HepG2 (cell line): ENCODE data around the gene GPN2. TPM values are rescaled to one million over a fixed set of nuclear protein-coding genes. Genes with fewer than 3 reads are reported as not detected.

Source experiments
- ETV5 ChIP-seq: IDR thresholded peaks from 2 replicates; pipeline ENCODE4 v1.6.1; 2018; ENCODE audit warnings: missing biosample characterization, missing genetic modification reagents, inconsistent platforms, borderline replicate concordance
- FOXJ3 ChIP-seq: sonication (generic); formaldehyde crosslinking; IDR thresholded peaks from 2 replicates; pipeline ENCODE4 v1.4.0; 2020; ENCODE audit warnings: missing genetic modification reagents, mild to moderate bottlenecking, borderline replicate concordance
- FOXM1 ChIP-seq: sonication (generic); formaldehyde crosslinking; IDR thresholded peaks from 2 replicates; pipeline ENCODE4 v1.5.0; 2020; ENCODE audit warnings: missing genetic modification reagents
- HDAC6 ChIP-seq: fragments of 200-600 bp; sonication (generic); IDR thresholded peaks from 2 replicates; pipeline ENCODE4 v1.7.0; 2017; ENCODE audit warnings: mild to moderate bottlenecking, antibody characterized with exemption, low read length, low read depth
- HMGXB4 ChIP-seq, 2 experiments: sonication (generic) in 1 of 2; formaldehyde crosslinking in 1 of 2; IDR thresholded peaks; 2 replicates each; pipeline versions ENCODE4 v1.4.0 to v1.6.1; 2018 to 2020; ENCODE audit warnings: missing genetic modification reagents in 2 of 2, borderline replicate concordance in 1 of 2, low read depth in 1 of 2, mild to moderate bottlenecking in 1 of 2, missing biosample characterization in 1 of 2
- HOXA9 ChIP-seq: sonication (generic); formaldehyde crosslinking; IDR thresholded peaks from 2 replicates; pipeline ENCODE4 v1.8.1; 2022; ENCODE audit warnings: missing genetic modification reagents, mild to moderate bottlenecking, moderate library complexity, borderline replicate concordance
- IRF9 ChIP-seq: sonication (generic); formaldehyde crosslinking; IDR thresholded peaks from 2 replicates; pipeline ENCODE4 v1.8.0; 2022; ENCODE audit warnings: missing genetic modification reagents, mild to moderate bottlenecking, borderline replicate concordance
- MAFK ChIP-seq, 2 experiments: IDR thresholded peaks in 1 of 2; conservative IDR thresholded peaks in 1 of 2; 2 replicates each; pipeline ENCODE4 v1.6.1; 2011; ENCODE audit warnings: improper control_type of control experiment in 2 of 2, low read length in 2 of 2
- NCOR1 ChIP-seq: fragments of 200-600 bp; sonication (generic); IDR thresholded peaks from 2 replicates; pipeline ENCODE4 v1.7.0; 2017; ENCODE audit warnings: antibody characterized with exemption, low read length, borderline replicate concordance
- RBM39 ChIP-seq: fragments of 200-400 bp; formaldehyde crosslinking; IDR thresholded peaks from one replicate; pipeline ENCODE4 v1.6.1; 2018; ENCODE audit warnings: antibody characterized with exemption, mild to moderate bottlenecking, low read depth, low read length; ENCODE audit not compliant: poor library complexity, severe bottlenecking
- SALL1 ChIP-seq: sonication (generic); formaldehyde crosslinking; IDR thresholded peaks from 2 replicates; pipeline ENCODE4 v1.8.0; 2022; ENCODE audit warnings: mild to moderate bottlenecking, missing genetic modification reagents
- SMC3 ChIP-seq: IDR thresholded peaks from 2 replicates; pipeline ENCODE4 v1.6.1; 2011; ENCODE audit warnings: low read length, improper control_type of control experiment
- XRCC5 ChIP-seq: fragments of 200-400 bp; formaldehyde crosslinking; optimal IDR thresholded peaks from 2 replicates; pipeline ENCODE3; 2017; ENCODE audit warnings: mild to moderate bottlenecking, low read length
- ZNF574 ChIP-seq: sonication (generic); formaldehyde crosslinking; IDR thresholded peaks from 2 replicates; pipeline ENCODE4 v1.4.0; 2020; ENCODE audit warnings: missing genetic modification reagents
- ZNF614 ChIP-seq: IDR thresholded peaks from 2 replicates; pipeline ENCODE4 v1.6.1; 2018; ENCODE audit warnings: missing biosample characterization, missing genetic modification reagents, inconsistent platforms, borderline replicate concordance
- ZNF646 ChIP-seq: sonication (generic); formaldehyde crosslinking; IDR thresholded peaks from 2 replicates; pipeline ENCODE4 v1.9.0; 2021; ENCODE audit warnings: mild to moderate bottlenecking, missing genetic modification reagents
- ZNF782 ChIP-seq: sonication (generic); formaldehyde crosslinking; IDR thresholded peaks from 2 replicates; pipeline ENCODE4 v1.4.0; 2020; ENCODE audit warnings: missing genetic modification reagents, mild to moderate bottlenecking, borderline replicate concordance
- polyA plus RNA-seq, 8 experiments: library from polyadenylated mRNA; depleted of rRNA in 3 of 8; stranded (reverse) in 7 of 8; unstranded in 1 of 8; fragments of >200 nt; fragmentation: Illumina TruSeq in 4 of 8; extraction: Trizol in 4 of 8; gene quantifications; 2 replicates each; pipeline versions ENCODE4 v1.2.1 to v1.2.3, GENCODE V29; 2011 to 2016; ENCODE audit warnings: low read depth in 4 of 8, missing spikeins in 1 of 8, mixed read lengths in 1 of 8; ENCODE audit not compliant: insufficient read depth in 1 of 8
- total RNA-seq, 5 experiments: library from RNA; depleted of rRNA; stranded (reverse); fragments of >200 nt; fragmentation: Illumina TruSeq; extraction: Trizol; gene quantifications; 2 replicates each; pipeline ENCODE4 v1.2.3, GENCODE V29; 2016; ENCODE audit warnings: low read depth in 1 of 5

GPN2 gene
- total and polyA plus RNA-seq, 2 of the 13 experiments (the other 11 are each of a cell fraction or from before 2014, with no cell fraction given) = 19.3 to 38.9 TPM

GRCh38 chr1:26853156-26853555, 36.9 kb downstream of the GPN2 start (continued):
- TF ChIP-seq SMC3 (peak; percentile 92), HOXA9 (CRISPR knock-in tag) (no peak), MAFK (conservative IDR thresholded peaks at IDR 0.05 in 1 of 2, IDR thresholded peaks at IDR 0.05 in 1 of 2; ENCODE audit: low read length in 2 of 2) (0 out of 4 replicates have a peak, but pooled peaks of 1 of the 2 experiments have one; percentile 13), XRCC5 (peak; percentile 85), FOXJ3 (CRISPR knock-in tag) (no peak), ZNF614 (CRISPR knock-in tag) (peak; percentile 26; the same call in 1 of the 2 replicates), IRF9 (CRISPR knock-in tag) (0 out of 2 replicates have a peak, but pooled peaks have one; percentile 26), FOXM1 (CRISPR knock-in tag) (no peak), RBM39 (no peak), ZNF782 (no peak), ETV5 (CRISPR knock-in tag) (no peak), SALL1 (CRISPR knock-in tag) (peak; percentile 31; the same call in 1 of the 2 replicates), NCOR1 (no peak), ZNF646 (no peak), HDAC6 (no peak), ZNF574 (CRISPR knock-in tag) (peak; percentile 26; the same call in 1 of the 2 replicates), HMGXB4 (CRISPR knock-in tag; IDR thresholded peaks at IDR 0.05; ENCODE audit: borderline replicate concordance in 1 of 2, low read depth in 1 of 2) (0 out of 4 replicates have a peak, but pooled peaks of 1 of the 2 experiments have one; percentile 24)
